ENCODE data around the gene P4HA2. TPM values are rescaled to one million over a fixed set of nuclear protein-coding genes. Genes with fewer than 3 reads are reported as not detected.

P4HA2 gene
- total RNA-seq, 1 donor from 2014 or later = 26.6 TPM

GRCh38 chr5:132202711-132203463 is 24.8 kb downstream of the P4HA2 start:
- Mint-ChIP-seq H3K27ac (ENCODE audit: unreplicated experiment) (no peak overlapping the region), H3K4me3 (ENCODE audit: unreplicated experiment) (no peak overlapping the region), H3K4me1 (ENCODE audit: low read depth, unreplicated experiment) (peaks cover 37% of the 10 kb centered on the region), H3K9me3 (ENCODE audit: unreplicated experiment) (no peaks in the 10 kb centered on the region), H3K36me3 (ENCODE audit: unreplicated experiment) (peaks cover 12% of the 10 kb centered on the region), H3K27me3 (ENCODE audit: unreplicated experiment) (peaks cover 7% of the 10 kb centered on the region)
- no peak for TF ChIP-seq CTCF (IDR thresholded peaks at IDR 0.05; ENCODE audit: partially characterized antibody, unreplicated experiment)
- DNase-seq = no peak

GRCh38 chr5:132199116-132199680 is 28.5 kb downstream of the P4HA2 start:
- Mint-ChIP-seq H3K9me3 (ENCODE audit: unreplicated experiment) (no peaks in the 10 kb centered on the region), H3K4me3 (ENCODE audit: unreplicated experiment) (no peak overlapping the region), H3K4me1 (ENCODE audit: low read depth, unreplicated experiment) (peaks cover 8% of the 10 kb centered on the region), H3K36me3 (ENCODE audit: unreplicated experiment) (peaks cover 7% of the 10 kb centered on the region), H3K27me3 (ENCODE audit: unreplicated experiment) (peaks cover 4% of the 10 kb centered on the region), H3K27ac (ENCODE audit: unreplicated experiment) (no peak overlapping the region)
- no peak for DNase-seq
- no peak for TF ChIP-seq CTCF (IDR thresholded peaks at IDR 0.05; ENCODE audit: partially characterized antibody, unreplicated experiment)

GRCh38 chr5:132198571-132198970 is 29.1 kb downstream of the P4HA2 start:
- DNase-seq = no peak
- TF ChIP-seq CTCF (IDR thresholded peaks at IDR 0.05; ENCODE audit: partially characterized antibody, unreplicated experiment) = no peak
- Mint-ChIP-seq H3K9me3 (ENCODE audit: unreplicated experiment) (no peaks in the 10 kb centered on the region), H3K4me1 (ENCODE audit: low read depth, unreplicated experiment) (peaks cover 8% of the 10 kb centered on the region), H3K4me3 (ENCODE audit: unreplicated experiment) (no peak overlapping the region), H3K27ac (ENCODE audit: unreplicated experiment) (no peak overlapping the region), H3K36me3 (ENCODE audit: unreplicated experiment) (peaks cover 7% of the 10 kb centered on the region), H3K27me3 (ENCODE audit: unreplicated experiment) (peaks cover 2% of the 10 kb centered on the region)

- Mint-ChIP-seq H3K4me3 (ENCODE audit: unreplicated experiment) (no peak overlapping the region), H3K4me1 (ENCODE audit: low read depth, unreplicated experiment) (no peaks in the 10 kb centered on the region), H3K27me3 (ENCODE audit: unreplicated experiment) (peaks cover 2% of the 10 kb centered on the region), H3K27ac (ENCODE audit: unreplicated experiment) (no peak overlapping the region), H3K9me3 (ENCODE audit: unreplicated experiment) (no peaks in the 10 kb centered on the region), H3K36me3 (ENCODE audit: unreplicated experiment) (no peaks in the 10 kb centered on the region)
- DNase-seq = no peak
- no peak for TF ChIP-seq CTCF (IDR thresholded peaks at IDR 0.05; ENCODE audit: partially characterized antibody, unreplicated experiment)
Observed at GRCh38 chr5:132195727-132196126, 31.9 kb downstream of the P4HA2 start.

- no peak for DNase-seq
- H3K4me3 Mint-ChIP-seq (ENCODE audit: unreplicated experiment) = no peak overlapping the region
- no peaks in the 10 kb centered on the region for H3K36me3 Mint-ChIP-seq (ENCODE audit: unreplicated experiment)
- no peaks in the 10 kb centered on the region for H3K9me3 Mint-ChIP-seq (ENCODE audit: unreplicated experiment)
- H3K4me1 Mint-ChIP-seq (ENCODE audit: low read depth, unreplicated experiment) = no peaks in the 10 kb centered on the region
- peaks cover 2% of the 10 kb centered on the region for H3K27me3 Mint-ChIP-seq (ENCODE audit: unreplicated experiment)
- no peak overlapping the region for H3K27ac Mint-ChIP-seq (ENCODE audit: unreplicated experiment)
- no peak for TF ChIP-seq CTCF (IDR thresholded peaks at IDR 0.05; ENCODE audit: partially characterized antibody, unreplicated experiment)
Observed at GRCh38 chr5:132193165-132193694, 34.4 kb downstream of the P4HA2 start.
